H1 (cell line): Measurements from ENCODE around the gene PRKG2. TPM values are rescaled to one million over a fixed set of nuclear protein-coding genes. Genes with fewer than 3 reads are reported as not detected.

Source experiments
- BACH1 ChIP-seq: IDR thresholded peaks from 2 replicates; pipeline ENCODE4 v1.6.1; 2012; ENCODE audit warnings: low read length, improper control_type of control experiment
- CHD2 ChIP-seq: IDR thresholded peaks from 2 replicates; pipeline ENCODE4 v1.6.1; 2012; ENCODE audit warnings: low read length, improper control_type of control experiment
- HDAC6 ChIP-seq: IDR thresholded peaks from one replicate; pipeline ENCODE4 v1.7.1; 2012; ENCODE audit warnings: low read depth, mild to moderate bottlenecking, inconsistent platforms, low read length, moderate library complexity
- KDM4A ChIP-seq: IDR thresholded peaks from one replicate; pipeline ENCODE4 v1.7.1; 2012; ENCODE audit warnings: low read depth, mild to moderate bottlenecking, moderate library complexity, low read length, inconsistent platforms; ENCODE audit not compliant: severe bottlenecking
- polyA plus RNA-seq, 7 experiments: library from polyadenylated mRNA; depleted of rRNA in 3 of 7; stranded (reverse) in 5 of 7; unstranded in 2 of 7; fragments of >200 nt in 5 of 7; fragments of 200-250 nt in 2 of 7; gene quantifications; 1 replicate in 5 of 7; 2 replicates in 1 of 7; 4 replicates in 1 of 7; pipeline versions ENCODE4 v1.2.1 to v1.2.3, GENCODE V29; 2011 to 2013; ENCODE audit warnings: missing spikeins in 2 of 7, mixed read lengths in 2 of 7
- total RNA-seq: library from RNA; stranded (reverse); fragmentation: NEBNext Ultra II Directional; extraction: Animal tissue kit (Norgen Biotek cat#: 25700); gene quantifications from 2 replicates; pipeline ENCODE4 v1.2.1, GENCODE V29; 2021
- TF ChIP-seq, protein P1 (sequence below): IDR thresholded peaks from 2 replicates; pipeline ENCODE4 v1.6.1; 2012; ENCODE audit warnings: low read length, inconsistent platforms

The PRKG2 gene
- total and polyA plus RNA-seq, 2 of the 8 experiments (the other 6 are each of a cell fraction or from before 2014, with no cell fraction given) = 0.45 to 1.2 TPM

DNA sequence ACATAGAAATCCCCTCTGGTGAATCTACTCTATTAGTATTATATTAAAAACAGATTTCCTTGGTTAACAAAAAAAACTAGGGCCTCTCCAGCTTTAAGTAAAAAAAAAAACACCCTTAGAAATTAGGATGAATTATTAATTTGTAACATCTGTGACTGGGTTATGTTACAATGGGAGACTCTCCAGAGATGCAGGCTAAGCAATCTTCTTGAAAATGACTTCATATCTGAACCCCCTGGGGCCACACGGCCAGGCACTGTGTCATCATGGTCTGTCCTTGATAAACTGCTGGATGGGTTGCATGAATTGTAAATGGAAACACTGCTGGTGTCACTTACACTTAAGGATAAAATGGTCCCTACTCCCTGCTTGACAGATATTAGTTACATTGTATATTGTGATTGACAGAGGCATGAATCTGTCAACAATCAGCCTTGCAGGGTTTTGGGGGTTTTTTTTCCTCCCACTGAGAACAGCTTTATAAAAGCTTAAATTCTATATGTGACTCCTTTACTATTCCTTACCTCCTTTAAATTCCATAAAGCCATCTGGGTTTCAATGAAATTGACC is 49.1 kb downstream of the PRKG2 start (continued):
- TF ChIP-seq HDAC6 (no peak), BACH1 (no peak), KDM4A (no peak), CHD2 (no peak)
- TF ChIP-seq, protein P1, sequence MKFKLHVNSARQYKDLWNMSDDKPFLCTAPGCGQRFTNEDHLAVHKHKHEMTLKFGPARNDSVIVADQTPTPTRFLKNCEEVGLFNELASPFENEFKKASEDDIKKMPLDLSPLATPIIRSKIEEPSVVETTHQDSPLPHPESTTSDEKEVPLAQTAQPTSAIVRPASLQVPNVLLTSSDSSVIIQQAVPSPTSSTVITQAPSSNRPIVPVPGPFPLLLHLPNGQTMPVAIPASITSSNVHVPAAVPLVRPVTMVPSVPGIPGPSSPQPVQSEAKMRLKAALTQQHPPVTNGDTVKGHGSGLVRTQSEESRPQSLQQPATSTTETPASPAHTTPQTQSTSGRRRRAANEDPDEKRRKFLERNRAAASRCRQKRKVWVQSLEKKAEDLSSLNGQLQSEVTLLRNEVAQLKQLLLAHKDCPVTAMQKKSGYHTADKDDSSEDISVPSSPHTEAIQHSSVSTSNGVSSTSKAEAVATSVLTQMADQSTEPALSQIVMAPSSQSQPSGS = no peak
